ENCODE measurements around the gene MEOX1. TPM values are rescaled to one million over a fixed set of nuclear protein-coding genes. Genes with fewer than 3 reads are reported as not detected.

Gene MEOX1
- total and polyA plus RNA-seq, 2 donors (not counting 1 experiment from before 2014, with no cell fraction given) = not detected

GRCh38 chr17:43697937-43698336 lies 36.2 kb upstream of the MEOX1 start:
- Mint-ChIP-seq H3K4me3 (no peak overlapping the region), H3K4me1 (peaks cover 8% of the 10 kb centered on the region), H3K27ac (no peak overlapping the region), H3K27me3 (peaks cover 32% of the 10 kb centered on the region), H3K9me3 (ENCODE audit: insufficient read depth) (peaks cover 2% of the 10 kb centered on the region)
- Histone ChIP-seq H3K36me3 (replicated peaks in 1 of 2; ENCODE audit: control extremely low read depth in 1 of 2, control insufficient read depth in 1 of 2, extremely low read depth in 1 of 2, insufficient read depth in 2 of 2, low read length in 1 of 2) (no peaks in the 10 kb centered on the region), H4K20me1 (ENCODE audit: control insufficient read depth, insufficient read depth, low read length, poor library complexity, severe bottlenecking) (no peaks in the 10 kb centered on the region), H3K79me2 (ENCODE audit: control insufficient read depth, insufficient read depth, low read length) (no peaks in the 10 kb centered on the region), H2AFZ (ENCODE audit: insufficient read depth, low read depth, low read length, poor library complexity, severe bottlenecking) (no peak overlapping the region), H3K4me1 (ENCODE audit: control insufficient read depth in 2 of 2, insufficient read depth in 2 of 2, low read length in 2 of 2) (peaks cover 5% of the 10 kb centered on the region in 2 donors), H3K4me2 (replicated peaks; ENCODE audit: low read depth, low read length, poor library complexity, severe bottlenecking) (no peak overlapping the region), H3K9me3 (ENCODE audit: control extremely low read depth in 1 of 3, control insufficient read depth in 2 of 3, insufficient read depth in 1 of 3, low read length in 2 of 3) (peaks cover 0 to 4% (median 0%) of the 10 kb centered on the region in 3 donors), H3K27ac (ENCODE audit: low read length in 2 of 2) (no peak overlapping the region), H3K4me3 (ENCODE audit: control extremely low read depth in 1 of 5, extremely low read depth in 1 of 5, insufficient read depth in 1 of 5, low read depth in 2 of 5, low read length in 4 of 5) (no peak overlapping the region), H3K27me3 (replicated peaks in 1 of 4; ENCODE audit: control extremely low read depth in 1 of 4, control insufficient read depth in 3 of 4, insufficient read depth in 4 of 4, low read length in 3 of 4) (peaks cover 0 to 22% (median 3%) of the 10 kb centered on the region in 4 experiments), H3K9ac (ENCODE audit: low read length) (no peak overlapping the region)
- ChIA-PET CTCF (interaction anchor here (1.0 to 19.1 kb wide), 3 partner anchors 12 to 65 kb away, joined by 3 to 524 read pairs (median 4); partner anchors contain the start of gene SOST), POLR2A (interaction anchor here (0.6 kb wide), 1 partner anchor 1882 kb away, joined by 4 read pairs; no protein-coding TSS in a partner anchor)
- TF ChIP-seq, protein P1, sequence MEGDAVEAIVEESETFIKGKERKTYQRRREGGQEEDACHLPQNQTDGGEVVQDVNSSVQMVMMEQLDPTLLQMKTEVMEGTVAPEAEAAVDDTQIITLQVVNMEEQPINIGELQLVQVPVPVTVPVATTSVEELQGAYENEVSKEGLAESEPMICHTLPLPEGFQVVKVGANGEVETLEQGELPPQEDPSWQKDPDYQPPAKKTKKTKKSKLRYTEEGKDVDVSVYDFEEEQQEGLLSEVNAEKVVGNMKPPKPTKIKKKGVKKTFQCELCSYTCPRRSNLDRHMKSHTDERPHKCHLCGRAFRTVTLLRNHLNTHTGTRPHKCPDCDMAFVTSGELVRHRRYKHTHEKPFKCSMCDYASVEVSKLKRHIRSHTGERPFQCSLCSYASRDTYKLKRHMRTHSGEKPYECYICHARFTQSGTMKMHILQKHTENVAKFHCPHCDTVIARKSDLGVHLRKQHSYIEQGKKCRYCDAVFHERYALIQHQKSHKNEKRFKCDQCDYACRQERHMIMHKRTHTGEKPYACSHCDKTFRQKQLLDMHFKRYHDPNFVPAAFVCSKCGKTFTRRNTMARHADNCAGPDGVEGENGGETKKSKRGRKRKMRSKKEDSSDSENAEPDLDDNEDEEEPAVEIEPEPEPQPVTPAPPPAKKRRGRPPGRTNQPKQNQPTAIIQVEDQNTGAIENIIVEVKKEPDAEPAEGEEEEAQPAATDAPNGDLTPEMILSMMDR (IDR thresholded peaks at IDR 0.05) = no peak
- no peak for TF ChIP-seq EZH2 (IDR thresholded peaks at IDR 0.05; ENCODE audit: borderline replicate concordance, insufficient read depth, low read depth, low read length, poor library complexity, severe bottlenecking)
- WGBS (ENCODE audit: insufficient coverage) = 90% methylated on average over 8 of the region's 10 CpGs
- DNase-seq = no peak
- ATAC-seq (ENCODE audit: low read depth) = no peak
- intact Hi-C loops (cut with micrococcal nuclease) = no loop called here

DNA sequence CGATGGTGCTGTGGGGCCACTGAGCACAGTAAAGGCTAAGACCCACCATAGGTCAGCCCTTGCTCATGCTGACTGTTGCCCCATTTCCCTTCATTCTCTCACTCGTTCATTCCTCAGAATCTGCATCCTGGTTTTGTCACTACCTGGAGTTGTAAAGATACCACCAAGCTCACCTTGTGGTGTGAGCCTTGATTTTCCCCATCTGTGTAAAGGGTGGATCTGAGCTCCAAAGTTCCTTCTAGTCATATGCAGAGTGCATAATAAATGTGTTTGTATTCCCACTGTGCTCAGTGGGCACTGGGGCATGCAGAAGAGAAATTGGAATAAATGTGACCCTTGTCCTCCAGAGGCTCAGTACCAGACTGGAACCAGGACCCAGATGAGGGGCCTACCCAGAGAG lies 35.2 kb upstream of the MEOX1 start:
- DNase-seq = no peak
- Histone ChIP-seq H3K4me2 (replicated peaks; ENCODE audit: low read depth, low read length, poor library complexity, severe bottlenecking) (no peak overlapping the region), H3K4me1 (ENCODE audit: control insufficient read depth in 2 of 2, insufficient read depth in 2 of 2, low read length in 2 of 2) (peaks cover 5% of the 10 kb centered on the region in 2 donors), H3K79me2 (ENCODE audit: control insufficient read depth, insufficient read depth, low read length) (no peaks in the 10 kb centered on the region), H4K20me1 (ENCODE audit: control insufficient read depth, insufficient read depth, low read length, poor library complexity, severe bottlenecking) (no peaks in the 10 kb centered on the region), H3K36me3 (replicated peaks in 1 of 2; ENCODE audit: control extremely low read depth in 1 of 2, control insufficient read depth in 1 of 2, extremely low read depth in 1 of 2, insufficient read depth in 2 of 2, low read length in 1 of 2) (no peaks in the 10 kb centered on the region), H2AFZ (ENCODE audit: insufficient read depth, low read depth, low read length, poor library complexity, severe bottlenecking) (no peak overlapping the region), H3K27me3 (replicated peaks in 1 of 4; ENCODE audit: control extremely low read depth in 1 of 4, control insufficient read depth in 3 of 4, insufficient read depth in 4 of 4, low read length in 3 of 4) (peaks cover 0 to 22% (median 3%) of the 10 kb centered on the region in 4 experiments), H3K9me3 (ENCODE audit: control extremely low read depth in 1 of 3, control insufficient read depth in 2 of 3, insufficient read depth in 1 of 3, low read length in 2 of 3) (peaks cover 0 to 4% (median 0%) of the 10 kb centered on the region in 3 donors), H3K4me3 (ENCODE audit: control extremely low read depth in 1 of 5, extremely low read depth in 1 of 5, insufficient read depth in 1 of 5, low read depth in 2 of 5, low read length in 4 of 5) (no peak overlapping the region), H3K9ac (ENCODE audit: low read length) (no peak overlapping the region), H3K27ac (ENCODE audit: low read length in 2 of 2) (no peak overlapping the region)
- H3K27ac Mint-ChIP-seq = no peak overlapping the region
- intact Hi-C loops (cut with micrococcal nuclease) = no loop called here
- TF ChIP-seq, protein P1 (IDR thresholded peaks at IDR 0.05) = no peak
- TF ChIP-seq EZH2 (IDR thresholded peaks at IDR 0.05; ENCODE audit: borderline replicate concordance, insufficient read depth, low read depth, low read length, poor library complexity, severe bottlenecking) = no peak
- H3K4me3 Mint-ChIP-seq = no peak overlapping the region
- H3K27me3 Mint-ChIP-seq = peaks cover 26% of the 10 kb centered on the region
- ChIA-PET CTCF (interaction anchor here (1.1 to 19.1 kb wide), 4 partner anchors 11 to 120 kb away, joined by 3 to 524 read pairs (median 46); partner anchors contain the start of gene SOST), POLR2A (no interaction called here)
- no peak for ATAC-seq (ENCODE audit: low read depth)
- WGBS (ENCODE audit: insufficient coverage) = 100% methylated on average over 1 of the region's 2 CpGs
- H3K4me1 Mint-ChIP-seq = peaks cover 6% of the 10 kb centered on the region
- no peaks in the 10 kb centered on the region for H3K9me3 Mint-ChIP-seq (ENCODE audit: insufficient read depth)
